K562 (cell line): ENCODE data around the gene RNU6-9. TPM values are rescaled to one million over a fixed set of nuclear protein-coding genes. Genes with fewer than 3 reads are reported as not detected.
A peak's percentile ranks its signal among the peaks of the same experiment; 100 is the strongest.

Experiments
- ATAC-seq: fragments of 200-7000 bp; cut with Tn5 transposase; 3 replicates; pipeline ENCODE4 v1.9.1; 2020; ENCODE audit warnings: moderate library complexity
- BruUV-seq: library from RNA; stranded (reverse); fragments of 400-500 nt; replicated peaks from 2 replicates; lab custom pipeline; 2021; lab: Mats Ljungman, UMichigan
- CTCF ChIA-PET: fragments of 300-600 bp; formaldehyde crosslinking; extraction: SDS; loops from one replicate; lab custom pipeline; 2021; ENCODE audit warnings: low intra/inter-chr PET ratio; lab: Yijun Ruan, JAX
- POLR2A ChIA-PET: fragments of 300-600, 350-650 bp; sonication (Branson Sonifier 250); formaldehyde crosslinking; extraction: SDS; loops from one replicate; lab custom pipeline; 2021; ENCODE audit warnings: antibody characterized with exemption, inconsistent platforms; lab: Yijun Ruan, JAX
- DNase-seq, 4 experiments: peaks; one replicate each; pipeline versions ENCODE4 v3.0.0 to v3.0.0-alpha.2; 2011 to 2018; ENCODE audit warnings: low spot score in 3 of 4, mixed read lengths in 3 of 4; ENCODE audit errors: extremely low read depth in 1 of 4
- FAIRE-seq: peaks from 2 replicates; lab custom pipeline; 2011; peaks lifted over from hg19 to GRCh38; lab: Jason Lieb, UNC
- H2AFZ ChIP-seq: 2 replicates; pipeline ENCODE4 v1.6.0; 2011; ENCODE audit warnings: low read depth, low read length, control low read depth, inconsistent platforms
- H3K27ac ChIP-seq: fragments of 200-600 bp; 3 replicates; pipeline ENCODE4 v1.8.0; 2011; ENCODE audit warnings: low read depth, mild to moderate bottlenecking, control low read depth, inconsistent platforms, low read length, moderate library complexity, mixed read lengths; ENCODE audit errors: extremely low read depth
- H3K27me3 ChIP-seq, 2 experiments: fragments of 300-600 bp in 1 of 2; 2 replicates in 1 of 2; 3 replicates in 1 of 2; pipeline versions ENCODE4 v1.6.0 to v1.8.0; 2011; ENCODE audit warnings: inconsistent platforms in 2 of 2, low read length in 2 of 2, mild to moderate bottlenecking in 1 of 2, mixed read lengths in 1 of 2, moderate library complexity in 1 of 2; ENCODE audit not compliant: control insufficient read depth in 2 of 2, insufficient read depth in 2 of 2
- H3K36me3 ChIP-seq: fragments of 300-600 bp; 3 replicates; pipeline ENCODE4 v1.8.0; 2011; ENCODE audit warnings: mild to moderate bottlenecking, low read length, inconsistent platforms; ENCODE audit not compliant: control insufficient read depth, insufficient read depth
- H3K4me1 ChIP-seq, 2 experiments: fragments of 200-600 bp in 1 of 2; replicated peaks in 1 of 2; 2 replicates in 1 of 2; 3 replicates in 1 of 2; pipeline versions ENCODE4 v1.5.1 to v1.8.0; 2011; ENCODE audit warnings: inconsistent platforms in 2 of 2, low read length in 2 of 2, mild to moderate bottlenecking in 1 of 2, mixed read lengths in 1 of 2, moderate library complexity in 1 of 2; ENCODE audit not compliant: control insufficient read depth in 2 of 2, insufficient read depth in 2 of 2
- H3K4me2 ChIP-seq: 2 replicates; pipeline ENCODE4 v1.6.1; 2011; ENCODE audit warnings: low read length, control low read depth, inconsistent platforms, mixed read lengths; ENCODE audit not compliant: insufficient read depth
- H3K4me3 ChIP-seq: fragments of 200-600 bp; sonication (generic), shearing (Covaris generic); 2 replicates; pipeline ENCODE4 v1.5.1; 2016; ENCODE audit warnings: control low read depth, inconsistent platforms
- H3K79me2 ChIP-seq: fragments of 200-600 bp; 3 replicates; pipeline ENCODE4 v1.8.0; 2011; ENCODE audit warnings: low read length, inconsistent platforms; ENCODE audit not compliant: control insufficient read depth, insufficient read depth
- H3K9ac ChIP-seq, 2 experiments: 2 replicates each; pipeline versions ENCODE4 v1.6.0 to v1.6.1; 2011; ENCODE audit warnings: low read depth in 2 of 2, low read length in 2 of 2, control low read depth in 1 of 2, inconsistent platforms in 1 of 2, mild to moderate bottlenecking in 1 of 2, mixed read lengths in 1 of 2; ENCODE audit not compliant: insufficient read depth in 1 of 2
- H3K9me1 ChIP-seq: one replicate; pipeline ENCODE4 v1.6.0; 2011; ENCODE audit warnings: inconsistent platforms, mild to moderate bottlenecking, low read length, moderate library complexity; ENCODE audit not compliant: control insufficient read depth, insufficient read depth
- H3K9me3 ChIP-seq: replicated peaks from 2 replicates; pipeline ENCODE4 v1.5.1; 2011; ENCODE audit warnings: low read depth, low read length, inconsistent platforms; ENCODE audit not compliant: control insufficient read depth, insufficient read depth
- H4K20me1 ChIP-seq: replicated peaks from 2 replicates; pipeline ENCODE4 v1.6.1; 2011; ENCODE audit warnings: low read length, inconsistent platforms, mixed read lengths; ENCODE audit not compliant: control insufficient read depth, insufficient read depth
- NUFIP1 ChIP-seq: fragments of 450-650 bp; IDR thresholded peaks from 2 replicates; pipeline ENCODE4 v1.6.1; 2018; ENCODE audit not compliant: partially characterized antibody
- RAD21 ChIP-seq, 2 experiments: fragments of 250-450 bp in 1 of 2; fragments of 450-650 bp in 1 of 2; sonication (Bioruptor Pico) in 1 of 2; formaldehyde crosslinking in 1 of 2; IDR thresholded peaks in 1 of 2; conservative IDR thresholded peaks in 1 of 2; 2 replicates each; pipeline versions ENCODE4 v1.4.0 to v1.8.0; 2020 to 2022; ENCODE audit warnings: mild to moderate bottlenecking in 2 of 2, moderate library complexity in 1 of 2
- SIN3A ChIP-seq, 2 experiments: fragments of 150-350 bp in 1 of 2; IDR thresholded peaks; 2 replicates each; pipeline ENCODE4 v1.6.1; 2011 to 2016; ENCODE audit warnings: borderline replicate concordance in 2 of 2, low read depth in 2 of 2, low read length in 2 of 2, mild to moderate bottlenecking in 2 of 2, moderate library complexity in 2 of 2; ENCODE audit not compliant: control insufficient read depth in 1 of 2
- SRSF1 ChIP-seq: fragments of 200-400 bp; formaldehyde crosslinking; IDR thresholded peaks from 2 replicates; pipeline ENCODE4 v1.6.1; 2017; ENCODE audit warnings: mild to moderate bottlenecking, low read depth, low read length, moderate library complexity
- SUPT5H ChIP-seq: fragments of 450-650 bp; IDR thresholded peaks from 2 replicates; pipeline ENCODE4 v1.6.1; 2016
- WGBS: fragments of 100-300 bp; shearing (Covaris generic); methylation state at CpG from one replicate; pipeline ENCODE4 v1.1.6; 2016; ENCODE audit warnings: low coverage, mixed read lengths; ENCODE audit not compliant: insufficient coverage; ENCODE audit errors: missing lambda C conversion rate; 5-methylcytosine and 5-hydroxymethylcytosine counted together
- in situ Hi-C: fragments of 300-500 bp; cut with MboI; formaldehyde crosslinking; loops from 4 replicates; pipeline ENCODE4 v1.15.0; 2018; ENCODE audit warnings: inconsistent platforms, mixed read lengths
- intact Hi-C: fragments of 100-400 bp; cut with micrococcal nuclease; formaldehyde crosslinking; loops from 2 replicates; pipeline ENCODE4 v1.14.2; 2022
- polyA plus RNA-seq, 8 experiments: library from polyadenylated mRNA; depleted of rRNA in 4 of 8; stranded (reverse) in 5 of 8; unstranded in 3 of 8; fragments of >200 nt; fragmentation: Nextera tagmentation in 2 of 8; fragmentation: Illumina TruSeq in 1 of 8; extraction: Ambion mirVana in 2 of 8; extraction: Trizol in 1 of 8; gene quantifications; 2 replicates each; pipeline versions ENCODE4 v1.2.1 to v1.2.3, GENCODE V29; 2011 to 2014; ENCODE audit warnings: inconsistent platforms in 1 of 8, missing spikeins in 1 of 8
- total RNA-seq, 7 experiments: library from RNA; depleted of rRNA in 6 of 7; stranded (reverse); fragments of >200 nt in 6 of 7; fragmentation: Illumina TruSeq in 2 of 7; extraction: Trizol in 2 of 7; gene quantifications; 2 replicates each; pipeline versions ENCODE4 v1.2.1 to v1.2.3, GENCODE V29; 2011 to 2021; ENCODE audit warnings: low replicate concordance in 1 of 7
- TF ChIP-seq, protein P1 (sequence below), 3 experiments: fragments of 200-800 bp in 1 of 3; sonication (Bioruptor generic) in 1 of 3; sonication (generic) in 1 of 3; formaldehyde crosslinking in 1 of 3; IDR thresholded peaks; 2 replicates each; pipeline versions ENCODE4 v1.6.1 to v1.8.0; 2016 to 2022; ENCODE audit warnings: mild to moderate bottlenecking in 2 of 3, missing compliant biosample characterization in 2 of 3, missing genetic modification characterization in 2 of 3, missing genetic modification reagents in 1 of 3
- TF ChIP-seq, protein P2 (sequence below): fragments of 450-650 bp; formaldehyde crosslinking; IDR thresholded peaks from 2 replicates; pipeline ENCODE4 v1.4.0; 2022; ENCODE audit warnings: missing genetic modification characterization
- TF ChIP-seq, protein P3 (sequence below): sonication (generic); formaldehyde crosslinking; IDR thresholded peaks from 2 replicates; pipeline ENCODE4 v1.8.1; 2023; ENCODE audit warnings: mild to moderate bottlenecking, missing genetic modification reagents
- TF ChIP-seq, protein P4 (sequence below): sonication (generic); formaldehyde crosslinking; IDR thresholded peaks from 2 replicates; pipeline ENCODE4 v1.8.1; 2023; ENCODE audit warnings: mild to moderate bottlenecking, missing genetic modification reagents
- TF ChIP-seq, protein P5 (sequence below): fragments of 450-650 bp; conservative IDR thresholded peaks from 2 replicates; pipeline ENCODE4 v1.6.1; 2016; ENCODE audit warnings: missing genetic modification characterization, low read depth, mild to moderate bottlenecking, missing compliant biosample characterization, moderate library complexity

The RNU6-9 gene
- total and polyA plus RNA-seq, 9 of the 15 experiments (the other 6 are each of a cell fraction or from before 2014, with no cell fraction given): not detected

DNA sequence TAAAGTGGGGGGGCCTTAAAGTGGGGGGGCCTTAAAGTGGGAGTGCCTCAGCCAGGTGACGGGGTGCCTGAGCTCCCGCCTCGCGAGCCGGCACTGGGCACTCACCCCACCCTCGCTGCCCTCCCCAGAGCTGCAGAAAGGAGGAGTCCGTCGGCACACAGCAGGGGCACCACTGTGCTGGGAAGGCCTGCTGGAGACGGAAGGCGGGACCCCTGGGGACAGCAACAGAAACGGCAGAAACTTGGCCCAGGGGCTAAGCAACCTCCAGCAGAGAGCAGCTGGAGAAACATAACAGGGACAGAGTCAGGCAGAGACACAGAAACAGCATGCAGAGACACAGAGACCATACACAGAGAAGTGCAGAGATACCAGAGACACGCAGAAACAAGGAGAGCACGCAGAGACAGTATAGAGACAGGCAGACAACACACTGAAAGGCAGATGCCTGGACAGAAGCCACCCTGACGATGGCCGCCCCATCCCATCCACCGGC is 25.9 kb upstream of the RNU6-9 start (continued):
- TF ChIP-seq, protein P1, sequence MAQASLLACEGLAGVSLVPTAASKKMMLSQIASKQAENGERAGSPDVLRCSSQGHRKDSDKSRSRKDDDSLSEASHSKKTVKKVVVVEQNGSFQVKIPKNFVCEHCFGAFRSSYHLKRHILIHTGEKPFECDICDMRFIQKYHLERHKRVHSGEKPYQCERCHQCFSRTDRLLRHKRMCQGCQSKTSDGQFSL (CRISPR knock-in tag; IDR thresholded peaks at IDR 0.05): 0 out of 2 replicates have a peak, but pooled peaks have one; percentile 8
- TF ChIP-seq, protein P1 (tag; IDR thresholded peaks at IDR 0.05): no peak
- TF ChIP-seq SRSF1: no peak
- TF ChIP-seq SUPT5H: peak; percentile 82

DNA sequence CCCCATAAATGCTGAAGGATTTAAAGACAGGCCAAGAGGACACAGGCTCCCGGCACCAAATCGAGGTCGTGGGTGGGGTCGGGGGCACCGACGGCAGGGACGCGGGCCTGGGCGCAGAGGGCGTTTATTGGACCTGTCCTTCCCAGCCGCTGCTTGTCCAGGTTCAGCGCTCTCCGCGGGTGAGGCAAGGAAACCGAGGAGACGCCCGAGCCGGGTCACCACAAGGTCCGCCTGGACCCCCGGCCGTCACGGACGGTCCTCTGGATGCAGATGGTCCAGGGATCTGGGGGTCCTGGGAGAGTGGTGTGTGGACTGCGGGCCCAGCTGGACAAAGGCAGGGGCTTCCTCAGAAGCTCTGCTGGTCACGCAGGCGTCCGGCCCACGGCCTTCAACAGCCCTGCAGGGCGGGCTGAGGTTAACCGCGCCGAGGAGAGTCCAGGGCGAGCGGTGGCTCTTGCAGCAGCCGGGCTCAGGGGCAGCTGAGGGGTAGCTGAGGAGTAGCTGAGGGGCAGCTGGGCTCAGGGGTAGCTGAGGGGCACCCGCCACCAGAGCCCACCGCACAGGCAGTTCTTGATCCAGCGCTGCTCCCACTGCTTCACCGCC is 25.3 kb upstream of the RNU6-9 start:
- POLR2A ChIA-PET: no interaction called here
- DNase-seq: no peak
- Histone ChIP-seq H2AFZ (no peak overlapping the region), H3K4me1 (peaks cover 23 to 78% of the 10 kb centered on the region in 2 experiments), H3K4me2 (no peak overlapping the region), H3K36me3 (peaks cover 67% of the 10 kb centered on the region; the same call in 2 of the 3 replicates), H3K9ac (no peak overlapping the region), H3K9me1 (no peaks in the 10 kb centered on the region), H3K27ac (no peak overlapping the region), H3K9me3 (no peaks in the 10 kb centered on the region), H3K79me2 (peaks cover 8% of the 10 kb centered on the region; the same call in 2 of the 3 replicates), H3K4me3 (no peak overlapping the region), H4K20me1 (no peaks in the 10 kb centered on the region; the same call in 1 of the 2 replicates), H3K27me3 (no peaks in the 10 kb centered on the region)
- in situ Hi-C loops: no loop called here
- ATAC-seq: no peak
- FAIRE-seq: no peak
- TSS peak; percentile 43 for BruUV-seq
- 97% methylated on average over 35 of the region's 39 CpGs for WGBS
- CTCF ChIA-PET: no interaction called here
- intact Hi-C loops: no loop called here
- TF ChIP-seq, protein P2, sequence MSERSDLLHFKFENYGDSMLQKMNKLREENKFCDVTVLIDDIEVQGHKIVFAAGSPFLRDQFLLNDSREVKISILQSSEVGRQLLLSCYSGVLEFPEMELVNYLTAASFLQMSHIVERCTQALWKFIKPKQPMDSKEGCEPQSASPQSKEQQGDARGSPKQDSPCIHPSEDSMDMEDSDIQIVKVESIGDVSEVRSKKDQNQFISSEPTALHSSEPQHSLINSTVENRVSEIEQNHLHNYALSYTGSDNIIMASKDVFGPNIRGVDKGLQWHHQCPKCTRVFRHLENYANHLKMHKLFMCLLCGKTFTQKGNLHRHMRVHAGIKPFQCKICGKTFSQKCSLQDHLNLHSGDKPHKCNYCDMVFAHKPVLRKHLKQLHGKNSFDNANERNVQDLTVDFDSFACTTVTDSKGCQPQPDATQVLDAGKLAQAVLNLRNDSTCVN (CRISPR knock-in tag): no peak
- TF ChIP-seq, protein P3, sequence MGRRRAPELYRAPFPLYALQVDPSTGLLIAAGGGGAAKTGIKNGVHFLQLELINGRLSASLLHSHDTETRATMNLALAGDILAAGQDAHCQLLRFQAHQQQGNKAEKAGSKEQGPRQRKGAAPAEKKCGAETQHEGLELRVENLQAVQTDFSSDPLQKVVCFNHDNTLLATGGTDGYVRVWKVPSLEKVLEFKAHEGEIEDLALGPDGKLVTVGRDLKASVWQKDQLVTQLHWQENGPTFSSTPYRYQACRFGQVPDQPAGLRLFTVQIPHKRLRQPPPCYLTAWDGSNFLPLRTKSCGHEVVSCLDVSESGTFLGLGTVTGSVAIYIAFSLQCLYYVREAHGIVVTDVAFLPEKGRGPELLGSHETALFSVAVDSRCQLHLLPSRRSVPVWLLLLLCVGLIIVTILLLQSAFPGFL (CRISPR knock-in tag): no peak
- TF ChIP-seq RAD21 (CRISPR knock-in tag; conservative IDR thresholded peaks at IDR 0.05 in 1 of 2, IDR thresholded peaks at IDR 0.05 in 1 of 2) (no peak), SIN3A (IDR thresholded peaks at IDR 0.05; ENCODE audit: borderline replicate concordance in 2 of 2, control insufficient read depth in 1 of 2, low read depth in 2 of 2, low read length in 2 of 2) (0 out of 4 replicates have a peak, but pooled peaks of 1 of the 2 experiments have one; percentile 24), NUFIP1 (no peak)
- TF ChIP-seq, protein P4, sequence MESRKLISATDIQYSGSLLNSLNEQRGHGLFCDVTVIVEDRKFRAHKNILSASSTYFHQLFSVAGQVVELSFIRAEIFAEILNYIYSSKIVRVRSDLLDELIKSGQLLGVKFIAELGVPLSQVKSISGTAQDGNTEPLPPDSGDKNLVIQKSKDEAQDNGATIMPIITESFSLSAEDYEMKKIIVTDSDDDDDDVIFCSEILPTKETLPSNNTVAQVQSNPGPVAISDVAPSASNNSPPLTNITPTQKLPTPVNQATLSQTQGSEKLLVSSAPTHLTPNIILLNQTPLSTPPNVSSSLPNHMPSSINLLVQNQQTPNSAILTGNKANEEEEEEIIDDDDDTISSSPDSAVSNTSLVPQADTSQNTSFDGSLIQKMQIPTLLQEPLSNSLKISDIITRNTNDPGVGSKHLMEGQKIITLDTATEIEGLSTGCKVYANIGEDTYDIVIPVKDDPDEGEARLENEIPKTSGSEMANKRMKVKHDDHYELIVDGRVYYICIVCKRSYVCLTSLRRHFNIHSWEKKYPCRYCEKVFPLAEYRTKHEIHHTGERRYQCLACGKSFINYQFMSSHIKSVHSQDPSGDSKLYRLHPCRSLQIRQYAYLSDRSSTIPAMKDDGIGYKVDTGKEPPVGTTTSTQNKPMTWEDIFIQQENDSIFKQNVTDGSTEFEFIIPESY (CRISPR knock-in tag): peak; percentile 87
- TF ChIP-seq, protein P5, sequence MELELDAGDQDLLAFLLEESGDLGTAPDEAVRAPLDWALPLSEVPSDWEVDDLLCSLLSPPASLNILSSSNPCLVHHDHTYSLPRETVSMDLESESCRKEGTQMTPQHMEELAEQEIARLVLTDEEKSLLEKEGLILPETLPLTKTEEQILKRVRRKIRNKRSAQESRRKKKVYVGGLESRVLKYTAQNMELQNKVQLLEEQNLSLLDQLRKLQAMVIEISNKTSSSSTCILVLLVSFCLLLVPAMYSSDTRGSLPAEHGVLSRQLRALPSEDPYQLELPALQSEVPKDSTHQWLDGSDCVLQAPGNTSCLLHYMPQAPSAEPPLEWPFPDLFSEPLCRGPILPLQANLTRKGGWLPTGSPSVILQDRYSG (tag): no peak
